Inferior parietal cortex (tissue), 1 donor: ENCODE results near the gene ISG20.
A peak's percentile ranks its signal among the peaks of the same experiment; 100 is the strongest.
"Not testable (repeated sequence)": the region's sequence is repeated elsewhere in the genome, so short reads cannot be mapped to it uniquely, and the experiment has no call there.

Experiments used
- DNase-seq: peaks from one replicate; pipeline ENCODE4 v3.0.0-alpha.2; 2016; ENCODE audit errors: extremely low spot score

ISG20 gene

DNA sequence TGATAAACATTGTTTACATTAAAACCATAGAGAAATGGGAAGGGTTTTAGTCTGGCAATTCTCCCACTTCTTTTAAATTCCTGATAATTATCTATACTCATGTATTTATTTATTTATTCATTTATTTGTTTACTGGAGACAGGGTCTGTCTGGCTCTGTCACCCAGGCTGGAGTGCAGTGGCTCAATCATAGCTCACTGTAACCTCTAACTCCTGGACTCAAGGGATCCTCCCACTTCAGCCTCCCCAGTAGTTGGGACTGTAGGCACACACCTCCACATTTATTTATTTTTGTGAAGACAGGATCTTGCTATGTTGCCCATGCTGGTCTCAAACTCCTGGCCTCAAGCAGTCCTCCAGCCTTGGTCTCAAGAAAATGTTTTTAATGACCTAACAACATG is 20.1 kb upstream of the ISG20 start:
- DNase-seq = no peak

- no peak for DNase-seq
Observed at GRCh38 chr15:88619796-88620195, 19.0 kb upstream of the ISG20 start.

GRCh38 chr15:88620995-88621772 is 17.6 kb upstream of the ISG20 start, which contains the start of gene AEN:
AEN (plus strand) TSS chr15:88621340; CDS start chr15:88626210, 4,870 bp downstream.
- DNase-seq = peak; percentile 96

- DNase-seq = no peak
Observed at GRCh38 chr15:88621789-88622604, 16.8 kb upstream of the ISG20 start.

DNA sequence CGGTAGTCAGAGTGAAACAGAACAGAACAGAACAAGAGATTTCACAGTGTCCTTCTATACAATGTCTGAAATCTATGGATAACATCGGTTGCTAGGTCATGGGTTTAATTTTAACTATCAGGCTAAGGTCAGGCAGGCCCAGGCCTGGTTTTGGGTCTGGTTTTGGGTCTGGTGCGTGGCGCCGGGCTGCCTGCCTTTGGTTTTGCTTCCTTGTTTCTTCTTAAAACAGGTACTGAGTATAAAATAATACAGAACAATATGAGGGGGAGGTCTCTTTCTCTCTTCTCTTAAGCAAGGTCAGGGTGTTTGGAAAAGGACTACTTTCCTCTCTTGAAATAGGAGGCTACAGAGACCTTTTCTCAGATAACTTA is 16.2 kb upstream of the ISG20 start:
- no peak for DNase-seq

DNA sequence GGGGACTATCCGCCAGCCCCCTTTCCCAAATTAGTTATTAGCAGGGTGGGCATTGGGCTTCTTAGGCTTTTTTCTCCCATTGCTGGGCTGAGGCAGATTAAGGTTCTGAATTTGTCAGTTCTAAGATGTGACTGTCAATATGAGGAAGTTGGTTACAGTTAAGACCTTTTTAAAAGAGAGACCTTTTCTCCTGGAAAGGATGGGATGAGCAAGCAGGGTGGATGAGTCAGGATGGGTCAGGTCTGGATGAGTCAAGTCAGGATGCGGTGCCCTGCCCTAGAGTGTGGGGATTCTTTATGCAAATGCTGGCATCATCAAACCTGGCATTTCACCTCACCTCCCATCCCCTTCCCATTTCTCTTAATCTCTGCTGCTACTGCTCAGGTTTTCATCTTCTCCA is 15.8 kb upstream of the ISG20 start:
- DNase-seq = no peak

GRCh38 chr15:88623632-88624031 is 15.2 kb upstream of the ISG20 start:
- no peak for DNase-seq

GRCh38 chr15:88624156-88624970 is 14.5 kb upstream of the ISG20 start:
- DNase-seq = no peak

- DNase-seq = no peak
Observed at GRCh38 chr15:88624971-88625490, 13.8 kb upstream of the ISG20 start.

GRCh38 chr15:88625943-88626741 is 12.7 kb upstream of the ISG20 start:
- DNase-seq = no peak

- no peak for DNase-seq
Observed at GRCh38 chr15:88627463-88627862, 11.4 kb upstream of the ISG20 start.

DNA sequence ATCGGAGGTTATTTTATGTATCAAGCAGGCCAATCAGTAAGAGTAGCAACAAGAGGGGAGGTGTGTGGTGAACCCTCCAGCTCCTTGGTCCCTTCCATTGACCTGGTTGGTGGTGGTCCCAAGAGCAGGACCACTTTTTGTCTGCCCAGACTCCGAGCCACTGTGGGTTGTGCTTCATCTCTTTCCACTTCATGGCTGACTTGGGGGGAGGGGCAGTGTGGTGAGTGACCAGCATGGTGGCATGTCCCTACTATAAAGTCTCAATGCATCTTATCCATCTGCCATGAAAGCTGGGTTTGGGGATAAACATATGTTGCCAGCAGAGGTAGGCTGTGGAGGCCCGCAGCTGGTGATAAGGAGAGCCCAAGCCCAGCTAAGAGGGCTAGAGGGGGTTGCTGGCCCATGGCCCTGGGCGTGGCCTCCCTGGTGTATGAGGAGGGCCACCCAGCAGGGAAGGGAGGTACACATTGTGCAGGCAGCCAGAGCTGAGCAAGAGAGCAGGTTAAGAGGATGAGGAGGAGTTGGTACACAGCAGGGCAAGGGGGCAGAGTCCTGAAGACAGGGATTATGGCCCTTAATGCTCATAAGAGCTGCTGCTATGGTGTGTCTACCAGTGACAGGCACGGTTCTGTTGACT is 10.7 kb upstream of the ISG20 start:
- no peak for DNase-seq

DNA sequence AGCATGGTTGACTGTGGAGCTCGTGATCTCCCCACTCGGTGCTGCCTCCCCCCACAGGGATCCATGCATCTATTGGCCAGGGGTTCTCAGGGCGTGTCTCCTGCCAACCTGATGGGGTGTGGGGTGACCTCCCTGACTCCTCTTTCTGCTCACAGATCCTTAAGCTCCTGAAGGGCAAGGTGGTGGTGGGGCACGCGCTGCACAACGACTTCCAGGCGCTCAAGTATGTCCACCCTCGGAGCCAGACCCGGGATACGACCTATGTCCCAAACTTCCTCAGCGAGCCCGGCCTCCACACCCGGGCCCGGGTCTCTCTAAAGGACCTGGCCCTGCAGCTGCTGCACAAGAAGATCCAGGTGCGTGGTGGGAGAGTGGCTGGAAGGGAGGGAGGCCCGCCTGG is 9.7 kb upstream of the ISG20 start:
- no peak for DNase-seq

DNA sequence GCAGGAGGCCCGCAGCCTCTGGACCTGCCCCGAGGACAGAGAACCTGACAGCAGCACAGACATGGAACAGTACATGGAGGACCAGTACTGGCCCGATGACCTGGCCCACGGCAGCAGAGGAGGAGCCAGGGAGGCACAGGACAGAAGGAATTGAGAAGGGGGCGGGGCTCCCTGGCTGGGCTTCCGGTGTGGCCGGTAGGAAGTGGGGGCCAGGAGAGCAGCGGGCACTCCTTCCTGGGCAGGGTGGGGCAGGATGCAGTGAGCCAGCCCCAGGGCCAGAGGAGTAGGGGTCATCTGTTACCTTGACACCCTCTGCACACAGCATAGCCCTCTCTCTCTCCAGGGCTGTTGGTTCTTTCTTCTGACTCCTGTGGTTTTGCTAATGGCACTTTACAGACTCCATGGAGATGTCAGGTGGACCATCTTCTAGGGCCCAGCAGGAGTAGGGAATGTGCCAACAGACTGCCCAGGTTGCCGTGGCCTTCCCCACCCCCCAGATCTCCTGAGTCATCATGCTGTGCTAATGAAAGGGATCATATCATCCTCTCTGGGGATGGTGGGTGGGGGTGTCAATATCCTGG is 8.6 kb upstream of the ISG20 start:
- DNase-seq = no peak

DNA sequence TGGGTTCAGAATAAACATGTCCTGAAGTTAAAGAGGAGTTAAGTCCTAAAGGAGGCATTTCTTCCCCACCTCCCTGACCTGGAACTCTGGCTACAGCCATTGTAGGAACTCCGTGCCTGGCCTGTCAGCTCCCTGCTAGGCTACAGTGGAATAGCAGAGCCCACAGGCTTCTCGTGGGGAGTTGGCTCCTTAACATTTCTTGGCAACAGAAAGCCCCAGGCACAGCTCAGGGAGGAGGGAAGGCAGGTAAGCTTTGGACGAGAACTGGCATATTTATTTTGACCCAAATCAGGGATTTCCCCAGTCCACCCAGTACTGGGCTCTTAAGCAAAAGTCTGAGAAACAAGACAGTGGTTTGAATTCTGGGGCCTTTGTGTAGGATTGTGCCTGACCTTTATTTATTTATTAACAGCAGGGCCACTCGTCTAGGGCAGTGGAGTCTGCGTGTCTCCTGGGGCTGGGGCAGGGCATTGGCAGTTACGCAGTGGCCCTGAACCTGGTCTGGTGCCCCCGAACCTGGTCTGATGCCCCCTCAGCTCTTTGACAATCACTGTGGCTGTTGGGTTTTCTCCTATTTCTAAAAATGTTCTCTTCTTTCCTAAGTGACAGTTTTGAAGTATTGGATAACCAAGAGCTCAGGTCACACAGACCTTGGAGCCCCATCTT is 7.9 kb upstream of the ISG20 start:
- no peak for DNase-seq

DNA sequence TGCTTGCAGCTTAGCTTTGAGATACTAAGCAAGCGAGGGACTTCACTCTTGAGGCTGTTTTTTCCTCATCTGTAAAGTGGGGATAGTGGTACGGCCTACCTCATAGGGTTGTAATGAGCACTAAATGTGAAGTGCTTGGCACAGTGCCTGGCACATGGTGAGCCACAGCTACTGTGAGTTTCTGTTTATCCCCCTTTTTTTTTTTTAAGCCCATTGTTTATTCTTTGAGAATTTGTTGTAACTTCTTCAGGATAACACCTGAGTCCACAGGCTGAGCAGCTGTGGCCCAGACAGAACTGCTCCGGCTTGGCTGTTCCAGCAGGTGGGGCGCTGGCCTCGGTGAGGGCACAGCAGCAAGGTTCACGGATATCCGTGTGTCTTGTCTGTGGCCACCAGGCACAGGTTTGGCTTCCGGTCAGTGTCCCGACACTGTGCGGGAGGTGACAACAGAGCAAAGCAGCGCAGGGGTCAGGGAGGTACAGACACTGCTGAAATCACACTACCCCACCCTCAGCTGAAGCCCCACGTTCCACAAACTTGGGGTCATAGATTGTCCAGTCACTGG is 7.3 kb upstream of the ISG20 start:
- no peak for DNase-seq

DNA sequence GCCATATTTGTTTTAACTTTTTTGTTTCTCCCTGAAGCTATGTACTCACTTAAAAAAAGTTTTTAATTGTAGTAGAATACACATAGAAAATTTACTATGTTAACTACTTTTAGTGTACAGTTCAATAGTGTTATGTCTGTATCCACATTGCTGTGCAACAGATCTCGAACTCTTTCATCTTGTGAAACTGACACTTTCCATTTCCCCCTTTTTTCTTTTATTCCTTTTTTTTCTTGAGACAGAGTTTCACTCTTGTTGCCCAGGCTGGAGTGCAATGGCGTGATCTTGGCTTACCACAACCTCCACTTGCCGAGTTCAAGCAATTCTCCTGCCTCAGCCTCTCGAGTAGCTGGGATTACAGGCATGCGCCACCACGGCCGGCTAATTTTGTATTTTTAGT is 6.0 kb upstream of the ISG20 start:
- not testable (repeated sequence) for DNase-seq

- no peak for DNase-seq
Observed at GRCh38 chr15:88634449-88634848, 4.4 kb upstream of the ISG20 start.

DNA sequence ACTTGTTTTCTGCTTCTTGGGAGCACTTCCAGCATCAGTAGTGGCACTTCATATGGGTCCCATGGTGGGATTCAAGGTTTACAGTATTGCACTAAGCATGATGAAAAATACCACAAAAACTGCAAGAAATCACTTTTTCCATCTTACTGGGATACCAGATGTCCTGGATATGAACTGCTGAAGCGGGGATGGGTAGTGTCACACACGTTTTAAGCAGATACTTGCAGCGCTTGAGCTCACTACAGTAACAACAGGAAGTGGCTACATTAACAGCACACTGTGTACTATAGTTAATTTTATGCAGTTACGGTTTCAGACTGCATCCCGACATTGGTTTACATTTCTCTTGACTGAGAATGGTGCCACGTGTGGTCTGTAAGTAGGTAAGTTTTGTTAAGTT is 3.5 kb upstream of the ISG20 start:
- no peak for DNase-seq
